Measurements from ENCODE around the gene NR1D2.

NR1D2 gene

DNA sequence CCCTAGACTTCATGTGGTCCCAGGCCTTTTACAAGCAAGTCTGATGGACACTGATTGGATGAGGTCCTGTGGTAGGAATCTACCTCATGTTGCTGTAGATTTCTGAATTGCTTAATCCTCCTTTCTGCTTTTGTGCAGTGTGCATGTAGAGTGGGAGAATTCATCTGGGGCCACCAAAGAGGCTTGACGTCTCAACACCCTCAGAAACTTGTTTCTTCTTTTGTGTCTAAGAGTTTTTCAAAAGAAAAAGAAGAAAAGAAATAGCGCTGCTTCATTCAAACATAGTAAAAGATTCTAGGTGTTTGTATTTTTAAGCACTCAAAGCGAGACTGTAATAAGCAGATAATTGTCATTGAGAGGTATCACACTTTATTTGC is 46.2 kb downstream of the NR1D2 start:
- Histone ChIP-seq H3K9me3 (ENCODE audit: control insufficient read depth in 1 of 2, low read length in 2 of 2) (no peaks in the 10 kb centered on the region), H3K36me3 (ENCODE audit: control insufficient read depth in 1 of 2, insufficient read depth in 2 of 2, low read length in 2 of 2) (no peaks in the 10 kb centered on the region), H3K27me3 (ENCODE audit: low read depth, low read length) (no peaks in the 10 kb centered on the region), H3K4me3 (ENCODE audit: low read depth in 1 of 2, low read length in 2 of 2) (no peak overlapping the region), H3K27ac (ENCODE audit: low read length) (peak overlapping the region; percentile 56), H3K4me1 (ENCODE audit: control insufficient read depth in 1 of 2, insufficient read depth in 2 of 2, low read length in 2 of 2) (peaks cover 0 to 31% of the 10 kb centered on the region in 2 donors)

DNA sequence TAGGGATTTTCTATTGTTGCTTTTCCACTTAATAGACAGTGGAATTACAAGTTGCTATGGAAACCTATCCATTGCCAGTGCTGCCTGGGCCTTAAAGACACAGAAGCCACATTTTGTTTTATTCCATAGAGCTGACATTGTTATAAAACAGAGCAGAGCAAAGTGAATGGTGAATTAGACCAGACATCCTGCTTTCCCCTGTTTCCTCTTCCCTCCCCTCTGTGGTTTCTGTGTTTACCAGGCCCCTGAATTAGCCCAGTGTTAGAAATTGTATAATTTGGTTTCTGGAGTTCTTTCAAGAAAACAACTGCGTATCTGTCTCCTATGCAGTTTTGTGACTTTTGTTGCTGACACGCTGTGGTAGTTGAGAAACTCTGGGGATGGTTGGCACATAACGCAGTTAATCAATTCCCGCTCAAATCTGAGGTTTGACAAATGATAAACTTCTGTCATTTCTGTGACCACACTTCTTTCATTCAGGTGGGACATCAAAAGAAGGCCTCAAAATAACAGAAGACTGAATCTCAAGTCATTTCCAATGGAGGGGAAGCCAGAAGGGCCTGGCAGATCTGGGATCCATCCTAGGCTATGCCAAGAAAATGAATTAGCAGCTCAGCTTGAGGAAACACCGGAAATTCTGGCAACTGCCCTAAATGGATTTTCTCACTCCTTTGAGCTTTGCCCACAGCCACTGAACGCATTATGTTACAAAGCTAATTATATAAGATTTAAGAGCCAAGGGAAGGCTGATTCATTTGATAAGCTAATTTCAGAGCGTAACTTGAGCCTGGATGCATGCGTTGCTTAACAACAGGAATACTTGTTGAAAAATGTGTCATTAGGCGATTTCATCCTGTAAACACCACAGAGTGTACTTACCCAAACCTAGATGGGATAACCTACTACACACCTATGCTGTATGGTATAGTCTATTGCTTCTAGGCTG is 46.9 kb downstream of the NR1D2 start:
- no peak overlapping the region for H3K4me3 ChIP-seq (ENCODE audit: low read depth in 1 of 2, low read length in 2 of 2)
- peak overlapping the region; percentile 56 for H3K27ac ChIP-seq (ENCODE audit: low read length)
- no peaks in the 10 kb centered on the region for H3K36me3 ChIP-seq (ENCODE audit: control insufficient read depth in 1 of 2, insufficient read depth in 2 of 2, low read length in 2 of 2)
- H3K27me3 ChIP-seq (ENCODE audit: low read depth, low read length) = no peaks in the 10 kb centered on the region
- H3K9me3 ChIP-seq (ENCODE audit: control insufficient read depth in 1 of 2, low read length in 2 of 2) = no peaks in the 10 kb centered on the region
- H3K4me1 ChIP-seq (ENCODE audit: control insufficient read depth in 1 of 2, insufficient read depth in 2 of 2, low read length in 2 of 2) = peaks cover 0 to 31% of the 10 kb centered on the region in 2 donors

DNA sequence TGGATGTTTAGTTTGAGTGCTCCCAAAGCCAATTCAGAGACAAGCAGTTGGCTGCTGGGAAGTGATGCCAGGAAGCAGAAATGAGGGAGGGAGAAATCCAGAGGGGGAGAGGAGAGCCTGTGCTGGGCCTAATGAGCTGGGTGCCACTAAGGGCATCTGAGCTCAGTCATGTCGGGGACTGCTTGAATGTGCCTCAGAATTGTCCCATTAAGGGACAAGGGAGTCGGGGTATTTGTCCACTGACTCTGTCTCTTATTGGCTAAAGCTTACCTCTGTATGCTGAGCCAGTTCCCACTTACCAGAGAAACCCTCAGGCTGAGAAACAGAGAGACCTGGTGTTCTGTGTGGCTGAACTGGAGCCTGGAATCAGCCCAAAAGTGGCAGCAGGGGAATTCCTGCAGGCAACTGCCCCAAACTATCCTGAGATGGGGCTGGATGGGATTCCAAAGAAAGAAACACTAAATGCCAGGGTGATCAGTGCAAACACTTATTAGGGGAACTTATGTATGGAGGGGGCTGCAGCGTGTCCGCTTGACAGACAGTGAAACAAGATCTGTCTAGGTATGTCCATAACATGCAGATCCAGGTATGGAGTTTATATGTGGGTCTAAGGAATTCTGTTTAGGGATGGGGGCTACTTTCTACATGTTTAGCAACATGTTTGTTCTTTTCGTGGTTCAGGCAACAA is 48.6 kb downstream of the NR1D2 start:
- H3K4me1 ChIP-seq (ENCODE audit: control insufficient read depth in 1 of 2, insufficient read depth in 2 of 2, low read length in 2 of 2) = peaks cover 0 to 31% of the 10 kb centered on the region in 2 donors
- H3K9me3 ChIP-seq (ENCODE audit: control insufficient read depth in 1 of 2, low read length in 2 of 2) = no peaks in the 10 kb centered on the region
- H3K4me3 ChIP-seq (ENCODE audit: low read depth in 1 of 2, low read length in 2 of 2) = no peak overlapping the region
- H3K27me3 ChIP-seq (ENCODE audit: low read depth, low read length) = no peaks in the 10 kb centered on the region
- no peaks in the 10 kb centered on the region for H3K36me3 ChIP-seq (ENCODE audit: control insufficient read depth in 1 of 2, insufficient read depth in 2 of 2, low read length in 2 of 2)
- H3K27ac ChIP-seq (ENCODE audit: low read length) = no peak overlapping the region

DNA sequence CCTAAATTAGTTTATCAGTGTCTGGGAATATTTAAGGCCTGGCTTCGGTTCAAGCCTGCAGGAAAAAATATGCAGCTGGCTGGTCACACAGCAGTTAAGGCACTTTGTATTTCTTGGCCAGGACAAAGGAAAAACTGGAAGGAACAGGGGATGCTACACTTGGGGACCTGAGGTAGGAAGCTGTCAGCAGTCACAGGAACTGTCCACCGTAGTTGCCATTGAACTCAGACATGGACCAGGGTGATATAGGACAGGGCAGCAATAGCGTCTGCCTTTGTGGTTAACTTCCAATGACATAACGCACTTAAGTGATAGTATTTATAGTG is 49.1 kb downstream of the NR1D2 start:
- Histone ChIP-seq H3K9me3 (ENCODE audit: control insufficient read depth in 1 of 2, low read length in 2 of 2) (no peaks in the 10 kb centered on the region), H3K4me1 (ENCODE audit: control insufficient read depth in 1 of 2, insufficient read depth in 2 of 2, low read length in 2 of 2) (peaks cover 0 to 36% of the 10 kb centered on the region in 2 donors), H3K27me3 (ENCODE audit: low read depth, low read length) (no peaks in the 10 kb centered on the region), H3K36me3 (ENCODE audit: control insufficient read depth in 1 of 2, insufficient read depth in 2 of 2, low read length in 2 of 2) (no peaks in the 10 kb centered on the region), H3K4me3 (ENCODE audit: low read depth in 1 of 2, low read length in 2 of 2) (no peak overlapping the region), H3K27ac (ENCODE audit: low read length) (no peak overlapping the region)

DNA sequence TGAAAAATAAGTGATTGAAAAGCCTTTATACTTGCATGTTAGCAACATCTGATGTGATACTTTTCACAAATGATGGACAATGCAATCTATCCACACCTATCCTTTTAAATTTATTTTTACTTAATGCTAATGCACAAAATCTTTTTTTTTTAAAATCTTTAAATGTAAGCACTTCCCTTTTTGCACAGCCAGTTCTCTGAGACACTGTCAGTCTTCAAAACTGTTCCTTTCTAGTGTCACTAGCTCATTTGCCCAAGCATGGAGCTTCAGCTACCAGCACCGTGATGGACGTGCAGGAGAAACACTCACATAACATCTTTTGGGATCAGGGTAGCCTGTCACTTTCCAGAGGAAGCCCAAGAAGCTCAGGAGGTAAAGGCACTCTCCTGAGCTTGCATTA is 50.1 kb downstream of the NR1D2 start:
- Histone ChIP-seq H3K4me3 (ENCODE audit: low read depth in 1 of 2, low read length in 2 of 2) (no peak overlapping the region), H3K36me3 (ENCODE audit: control insufficient read depth in 1 of 2, insufficient read depth in 2 of 2, low read length in 2 of 2) (no peaks in the 10 kb centered on the region), H3K4me1 (ENCODE audit: control insufficient read depth in 1 of 2, insufficient read depth in 2 of 2, low read length in 2 of 2) (peaks cover 0 to 36% of the 10 kb centered on the region in 2 donors), H3K9me3 (ENCODE audit: control insufficient read depth in 1 of 2, low read length in 2 of 2) (no peaks in the 10 kb centered on the region), H3K27ac (ENCODE audit: low read length) (no peak overlapping the region), H3K27me3 (ENCODE audit: low read depth, low read length) (no peaks in the 10 kb centered on the region)

DNA sequence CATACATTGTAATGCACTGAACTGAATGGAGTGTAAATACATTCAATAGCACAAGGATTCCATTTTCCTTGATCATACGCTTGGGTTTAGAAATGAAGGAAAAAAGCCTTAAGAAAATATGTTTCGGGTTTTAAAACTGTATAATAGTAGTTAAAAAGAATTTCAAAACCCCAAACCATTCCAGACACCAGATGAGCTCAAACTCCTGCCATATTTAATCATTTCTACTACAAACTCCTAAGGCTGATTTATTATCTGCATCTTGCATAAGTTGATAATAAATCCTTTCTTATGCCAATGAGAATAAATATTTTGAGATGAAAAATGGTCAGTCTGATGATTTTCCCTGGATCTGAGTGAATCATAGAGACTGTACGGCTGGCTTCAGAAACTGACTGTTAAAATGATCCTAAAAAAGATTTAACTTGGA is 51.0 kb downstream of the NR1D2 start:
- no peak overlapping the region for H3K4me3 ChIP-seq (ENCODE audit: low read depth in 1 of 2, low read length in 2 of 2)
- no peak overlapping the region for H3K27ac ChIP-seq (ENCODE audit: low read length)
- no peaks in the 10 kb centered on the region for H3K27me3 ChIP-seq (ENCODE audit: low read depth, low read length)
- no peaks in the 10 kb centered on the region for H3K9me3 ChIP-seq (ENCODE audit: control insufficient read depth in 1 of 2, low read length in 2 of 2)
- peaks cover 0 to 36% of the 10 kb centered on the region in 2 donors for H3K4me1 ChIP-seq (ENCODE audit: control insufficient read depth in 1 of 2, insufficient read depth in 2 of 2, low read length in 2 of 2)
- no peaks in the 10 kb centered on the region for H3K36me3 ChIP-seq (ENCODE audit: control insufficient read depth in 1 of 2, insufficient read depth in 2 of 2, low read length in 2 of 2)

DNA sequence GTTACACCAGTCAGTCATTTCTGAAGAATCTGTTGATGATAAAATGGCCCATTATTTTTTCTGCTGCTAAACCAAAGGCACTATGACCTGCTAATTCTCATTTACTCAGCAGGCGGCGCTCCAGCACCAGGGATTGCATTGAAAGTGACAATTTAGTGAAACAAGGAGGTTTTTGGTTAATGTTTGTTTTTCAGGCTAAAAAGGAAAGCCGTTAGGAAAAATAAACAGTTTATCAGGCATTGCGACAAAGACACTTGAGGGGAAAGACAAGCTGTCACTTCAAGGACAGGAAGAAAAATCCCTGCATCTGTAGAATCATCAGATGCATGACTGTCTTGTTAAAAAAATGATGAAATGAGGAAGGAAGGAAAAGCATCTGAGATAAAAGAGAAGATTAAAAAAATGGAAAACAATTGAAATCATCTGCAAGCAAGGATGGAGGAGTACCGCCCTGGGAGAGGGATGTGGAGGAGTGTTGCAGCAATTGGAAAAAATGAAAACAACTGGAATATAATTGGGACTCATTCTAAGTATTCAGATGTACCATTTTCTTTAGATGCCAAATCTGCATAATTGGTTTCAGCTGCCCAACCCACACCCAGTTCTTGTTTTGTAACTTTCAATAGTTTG is 54.0 kb downstream of the NR1D2 start:
- Histone ChIP-seq H3K27me3 (ENCODE audit: low read depth, low read length) (no peaks in the 10 kb centered on the region), H3K36me3 (ENCODE audit: control insufficient read depth in 1 of 2, insufficient read depth in 2 of 2, low read length in 2 of 2) (no peaks in the 10 kb centered on the region), H3K4me3 (ENCODE audit: low read depth in 1 of 2, low read length in 2 of 2) (no peak overlapping the region), H3K27ac (ENCODE audit: low read length) (no peak overlapping the region), H3K4me1 (ENCODE audit: control insufficient read depth in 1 of 2, insufficient read depth in 2 of 2, low read length in 2 of 2) (peaks cover 0 to 10% of the 10 kb centered on the region in 2 donors), H3K9me3 (ENCODE audit: control insufficient read depth in 1 of 2, low read length in 2 of 2) (no peaks in the 10 kb centered on the region)

DNA sequence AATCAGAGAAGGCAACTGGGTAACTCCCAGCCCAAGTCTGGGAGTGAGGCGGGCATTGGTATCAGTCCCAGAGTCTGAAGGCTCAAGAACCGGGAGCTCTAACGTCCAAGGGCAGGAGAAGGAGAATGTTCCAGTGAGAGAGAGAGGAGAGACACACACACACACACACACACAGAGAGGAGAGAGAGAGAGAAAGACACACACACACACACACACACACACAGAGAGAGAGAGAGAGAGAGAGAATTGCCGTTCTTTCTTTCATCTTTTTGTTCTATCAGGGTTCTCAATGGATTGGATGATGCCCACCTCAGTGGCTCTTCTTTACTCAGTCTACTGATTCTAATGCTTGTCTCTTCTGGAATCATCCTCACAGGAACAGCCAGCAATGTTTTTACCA is 57.0 kb downstream of the NR1D2 start:
- H3K27ac ChIP-seq (ENCODE audit: low read length) = no peak overlapping the region
- H3K4me3 ChIP-seq (ENCODE audit: low read depth in 1 of 2, low read length in 2 of 2) = no peak overlapping the region
- H3K36me3 ChIP-seq (ENCODE audit: control insufficient read depth in 1 of 2, insufficient read depth in 2 of 2, low read length in 2 of 2) = no peaks in the 10 kb centered on the region
- no peaks in the 10 kb centered on the region for H3K27me3 ChIP-seq (ENCODE audit: low read depth, low read length)
- peaks cover 0 to 5% of the 10 kb centered on the region in 2 donors for H3K4me1 ChIP-seq (ENCODE audit: control insufficient read depth in 1 of 2, insufficient read depth in 2 of 2, low read length in 2 of 2)
- H3K9me3 ChIP-seq (ENCODE audit: control insufficient read depth in 1 of 2, low read length in 2 of 2) = no peaks in the 10 kb centered on the region

DNA sequence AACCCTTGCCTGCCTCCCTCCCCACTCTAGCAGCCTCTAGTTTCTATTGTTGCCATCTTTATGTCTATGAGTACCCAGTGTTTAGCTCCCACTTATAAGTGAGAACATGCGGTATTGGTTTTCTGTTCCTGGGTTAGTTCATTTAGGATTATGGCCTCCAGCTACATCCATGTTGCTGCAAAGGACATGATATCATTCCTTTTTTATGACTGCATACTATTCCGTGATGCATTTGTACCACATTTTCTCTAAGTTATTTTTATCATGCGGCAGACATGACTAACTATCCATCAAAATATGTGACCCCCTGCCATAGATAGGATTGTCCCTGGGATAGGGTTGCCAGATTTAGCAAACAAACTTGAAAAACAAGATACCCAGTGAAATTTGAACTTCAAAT is 58.4 kb downstream of the NR1D2 start:
- Histone ChIP-seq H3K4me1 (ENCODE audit: control insufficient read depth in 1 of 2, insufficient read depth in 2 of 2, low read length in 2 of 2) (peaks cover 0 to 5% of the 10 kb centered on the region in 2 donors), H3K27ac (ENCODE audit: low read length) (no peak overlapping the region)

DNA sequence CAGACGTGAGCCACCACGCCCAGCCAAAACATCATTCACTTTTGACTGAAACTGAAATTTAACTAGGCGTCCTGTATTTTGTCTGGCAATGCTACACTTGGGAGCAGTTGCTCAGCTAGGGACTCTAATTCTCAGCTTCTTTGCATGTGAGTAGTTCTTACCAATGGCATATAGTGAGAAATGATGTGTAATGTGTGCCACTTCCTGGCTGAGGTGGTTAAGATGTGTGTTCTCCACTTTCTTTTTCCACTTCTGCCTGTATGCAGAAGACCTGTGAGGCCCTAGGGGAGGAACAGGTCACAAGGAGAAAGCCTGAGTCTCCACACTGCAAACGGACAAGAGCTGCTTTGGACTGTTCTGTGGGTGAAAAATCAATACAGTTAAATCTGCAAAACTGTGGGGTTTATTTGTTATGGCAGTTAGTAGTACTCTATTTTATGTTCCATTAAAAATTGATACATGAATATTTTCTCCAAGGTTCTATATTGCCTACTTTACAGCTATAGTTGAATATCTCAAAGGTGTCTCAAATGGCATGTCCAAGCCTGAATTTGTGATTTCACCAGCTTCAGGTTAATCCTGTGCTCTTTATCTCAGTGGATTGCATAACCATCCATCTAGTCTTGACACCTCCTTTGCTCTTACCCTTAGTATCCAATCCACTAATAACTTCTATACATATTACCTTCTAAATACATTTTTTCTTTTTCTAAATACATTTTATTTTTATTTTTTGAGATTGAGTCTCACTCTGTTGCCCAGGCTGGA is 59.3 kb downstream of the NR1D2 start:
- H3K4me1 ChIP-seq (ENCODE audit: control insufficient read depth in 1 of 2, insufficient read depth in 2 of 2, low read length in 2 of 2) = no peaks in the 10 kb centered on the region
- H3K27me3 ChIP-seq (ENCODE audit: low read depth, low read length) = no peaks in the 10 kb centered on the region
- no peak overlapping the region for H3K4me3 ChIP-seq (ENCODE audit: low read depth in 1 of 2, low read length in 2 of 2)
- H3K27ac ChIP-seq (ENCODE audit: low read length) = no peak overlapping the region
- no peaks in the 10 kb centered on the region for H3K9me3 ChIP-seq (ENCODE audit: control insufficient read depth in 1 of 2, low read length in 2 of 2)
- no peaks in the 10 kb centered on the region for H3K36me3 ChIP-seq (ENCODE audit: control insufficient read depth in 1 of 2, insufficient read depth in 2 of 2, low read length in 2 of 2)

More for the DNA sequence above, 58.4 kb downstream of the NR1D2 start:
- no peaks in the 10 kb centered on the region for H3K36me3 ChIP-seq (ENCODE audit: control insufficient read depth in 1 of 2, insufficient read depth in 2 of 2, low read length in 2 of 2)
- H3K27me3 ChIP-seq (ENCODE audit: low read depth, low read length) = no peaks in the 10 kb centered on the region
- no peaks in the 10 kb centered on the region for H3K9me3 ChIP-seq (ENCODE audit: control insufficient read depth in 1 of 2, low read length in 2 of 2)
- H3K4me3 ChIP-seq (ENCODE audit: low read depth in 1 of 2, low read length in 2 of 2) = no peak overlapping the region

DNA sequence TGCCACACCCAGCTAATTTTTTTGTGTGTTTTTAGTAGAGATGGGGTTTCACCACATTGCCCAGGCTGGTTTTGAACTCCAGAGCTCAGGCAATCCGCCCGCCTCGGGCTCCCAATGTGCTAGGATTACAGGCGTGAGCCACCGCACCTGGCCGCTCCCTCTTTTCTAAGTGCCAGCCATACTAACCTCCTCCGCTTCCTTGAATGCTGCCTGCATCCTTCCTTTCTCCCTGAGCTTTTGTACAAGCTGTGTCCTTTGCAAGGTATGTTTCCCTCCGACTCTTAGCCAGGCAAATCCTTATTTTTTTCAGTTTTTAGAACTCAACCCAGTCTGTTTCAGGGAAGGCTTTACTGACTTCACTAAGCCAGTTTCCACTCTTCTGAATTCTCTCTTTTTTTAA is 60.6 kb downstream of the NR1D2 start:
- Histone ChIP-seq H3K4me1 (ENCODE audit: control insufficient read depth in 1 of 2, insufficient read depth in 2 of 2, low read length in 2 of 2) (no peaks in the 10 kb centered on the region), H3K4me3 (ENCODE audit: low read depth in 1 of 2, low read length in 2 of 2) (no peak overlapping the region), H3K27ac (ENCODE audit: low read length) (no peak overlapping the region), H3K9me3 (ENCODE audit: control insufficient read depth in 1 of 2, low read length in 2 of 2) (no peaks in the 10 kb centered on the region), H3K36me3 (ENCODE audit: control insufficient read depth in 1 of 2, insufficient read depth in 2 of 2, low read length in 2 of 2) (no peaks in the 10 kb centered on the region), H3K27me3 (ENCODE audit: low read depth, low read length) (no peaks in the 10 kb centered on the region)

Data from muscle layer of duodenum (tissue), 2 donors.